GM18526 (cell line): ENCODE data around the gene DNAH11.
A peak's percentile ranks its signal among the peaks of the same experiment; 100 is the strongest.

Experiments used
- POLR2A ChIP-seq: IDR thresholded peaks from 3 replicates; pipeline ENCODE4 v1.6.1; 2011; ENCODE audit not compliant: insufficient read length; ENCODE audit errors: extremely low read depth

DNAH11 gene

DNA sequence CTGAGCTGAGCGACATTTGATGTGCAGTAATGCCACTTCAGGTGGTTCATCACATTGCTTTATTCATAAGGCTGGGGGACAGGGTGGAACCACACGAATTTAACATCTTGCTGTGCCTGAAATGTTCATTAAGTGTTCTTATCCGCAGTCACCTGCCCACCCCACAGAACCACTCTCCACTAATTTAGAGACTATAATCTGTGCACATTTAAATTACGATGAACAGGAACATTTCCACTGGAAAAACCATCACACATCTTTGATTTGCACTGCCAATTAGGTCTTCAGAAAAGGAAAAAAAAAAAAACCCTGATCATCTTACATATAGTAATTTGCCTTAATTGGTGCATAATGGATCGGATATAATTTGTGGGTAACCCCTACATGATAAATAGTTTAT lies 400.6 kb downstream of the DNAH11 start:
- no peak for TF ChIP-seq POLR2A

DNA sequence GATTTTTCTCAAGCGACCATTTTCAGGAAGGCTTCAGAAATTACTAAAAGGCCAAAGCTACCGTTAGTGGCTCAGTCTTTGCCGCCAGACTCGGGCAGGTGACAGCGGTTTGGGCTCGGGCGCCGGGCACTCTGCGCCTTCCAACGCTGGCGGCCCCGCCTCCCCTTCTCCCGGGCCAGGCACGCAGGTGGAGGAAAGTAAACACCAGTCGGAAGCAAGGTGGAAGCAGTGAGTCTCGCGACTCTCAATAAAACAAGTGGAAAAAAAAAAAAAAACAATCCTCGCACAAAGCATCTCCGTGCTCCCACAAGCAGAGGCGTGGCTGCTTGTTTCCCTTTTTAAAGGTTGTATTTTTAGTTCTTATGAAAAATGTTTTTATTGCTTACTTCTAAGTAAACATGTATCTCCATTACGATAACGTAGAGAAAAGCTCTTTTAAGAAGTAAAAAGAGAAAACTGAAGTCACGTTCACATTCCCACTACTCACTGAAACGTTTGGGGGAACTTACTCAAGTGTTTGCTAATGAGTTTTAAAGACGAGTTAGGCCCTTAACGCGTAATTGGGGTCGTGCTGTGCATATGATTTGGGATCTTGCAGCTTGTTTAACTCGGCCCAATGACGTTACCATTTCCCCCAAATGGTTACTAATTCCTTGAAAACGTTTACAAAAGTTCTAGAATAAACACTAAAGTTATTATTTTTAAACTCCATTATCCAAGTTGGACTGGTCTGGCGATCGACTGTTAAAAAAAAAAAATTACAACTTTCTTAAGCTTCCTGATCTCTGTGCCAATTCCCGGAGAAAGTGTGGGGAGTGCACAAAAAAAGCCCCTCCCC lies 402.0 kb downstream of the DNAH11 start:
- TF ChIP-seq POLR2A = no peak

GRCh38 chr7:21945454-21946221 lies 402.8 kb downstream of the DNAH11 start, which contains the start of gene CDCA7L:
Gene CDCA7L (minus strand): TSS chr7:21945899. CDS start chr7:21945804, 95 bp downstream.
- peak; percentile 82 for TF ChIP-seq POLR2A

DNA sequence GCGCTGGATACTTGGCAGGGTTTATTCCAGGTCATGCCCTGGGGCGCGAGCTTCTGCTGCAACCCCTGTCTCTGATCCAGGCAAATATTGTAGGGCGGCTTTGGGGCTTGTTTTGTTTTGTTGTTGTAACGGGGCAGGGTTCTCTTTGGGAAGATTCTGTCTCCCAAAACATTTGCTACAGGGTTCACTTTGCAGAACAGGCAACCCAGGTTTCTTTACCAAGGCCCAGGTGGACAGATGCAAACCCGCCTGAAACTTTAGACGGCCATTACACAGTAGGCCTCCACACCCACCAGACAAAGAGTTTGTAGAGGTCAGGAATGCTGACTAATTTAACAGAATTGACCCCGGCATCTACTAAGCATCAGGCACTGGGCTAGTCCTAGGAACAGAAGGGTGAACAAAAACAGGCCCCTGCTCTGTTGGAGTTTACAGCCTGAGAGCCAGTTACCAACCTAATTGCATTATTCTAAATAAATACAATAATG lies 403.4 kb downstream of the DNAH11 start:
- no peak for TF ChIP-seq POLR2A

GRCh38 chr7:21947056-21947455 lies 404.2 kb downstream of the DNAH11 start:
- no peak for TF ChIP-seq POLR2A

- no peak for TF ChIP-seq POLR2A
Observed at GRCh38 chr7:21947946-21948345, 405.1 kb downstream of the DNAH11 start.

DNA sequence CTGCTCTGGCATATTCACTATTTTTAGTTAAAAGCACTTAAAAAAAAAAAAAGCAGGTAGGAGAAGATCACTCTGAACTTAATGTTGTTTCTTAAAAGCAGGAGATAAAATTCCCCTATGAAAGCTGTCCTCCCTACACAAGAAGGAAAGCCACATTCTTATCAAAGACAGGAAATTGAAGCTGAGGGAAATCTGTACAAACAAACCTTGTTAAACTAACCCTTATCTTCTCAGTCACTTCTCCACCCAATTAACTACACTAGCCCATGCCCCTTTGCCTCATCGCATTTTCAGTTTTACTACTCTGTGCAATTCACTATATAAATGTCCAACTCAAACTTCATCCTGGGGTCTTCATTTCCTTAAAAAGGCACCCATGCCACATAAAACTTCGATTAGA lies 405.5 kb downstream of the DNAH11 start:
- no peak for TF ChIP-seq POLR2A

- no peak for TF ChIP-seq POLR2A
Observed at GRCh38 chr7:21948887-21949540, 406.2 kb downstream of the DNAH11 start.
